Measurements from ENCODE around the gene MBD5.

The MBD5 gene

GRCh38 chr2:148122788-148123187 is 101.9 kb downstream of the MBD5 start:
- no peak for DNase-seq (ENCODE audit: low spot score)

DNA sequence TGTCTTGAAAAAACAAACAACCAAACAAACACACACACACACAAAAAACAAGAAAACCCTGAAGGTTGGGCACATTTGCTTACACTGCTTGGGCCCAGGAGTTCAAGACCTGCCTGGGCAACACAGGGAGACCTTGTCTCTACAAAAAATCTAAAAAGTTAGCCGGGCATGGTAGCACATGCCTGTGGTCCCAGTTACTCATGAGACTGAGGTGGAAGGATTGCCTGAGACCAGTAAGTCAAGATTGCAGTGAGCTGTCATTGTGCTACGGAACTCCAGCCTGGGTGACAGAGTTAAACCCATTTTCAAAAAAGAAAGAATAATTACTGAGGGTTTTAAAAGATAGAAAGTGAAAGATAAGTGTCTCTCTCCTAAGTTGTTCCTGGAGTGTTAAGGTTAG is 103.4 kb downstream of the MBD5 start:
- DNase-seq (ENCODE audit: low spot score), result no peak

GRCh38 chr2:148130581-148130980 is 109.7 kb downstream of the MBD5 start:
- DNase-seq (ENCODE audit: low spot score), result no peak

DNA sequence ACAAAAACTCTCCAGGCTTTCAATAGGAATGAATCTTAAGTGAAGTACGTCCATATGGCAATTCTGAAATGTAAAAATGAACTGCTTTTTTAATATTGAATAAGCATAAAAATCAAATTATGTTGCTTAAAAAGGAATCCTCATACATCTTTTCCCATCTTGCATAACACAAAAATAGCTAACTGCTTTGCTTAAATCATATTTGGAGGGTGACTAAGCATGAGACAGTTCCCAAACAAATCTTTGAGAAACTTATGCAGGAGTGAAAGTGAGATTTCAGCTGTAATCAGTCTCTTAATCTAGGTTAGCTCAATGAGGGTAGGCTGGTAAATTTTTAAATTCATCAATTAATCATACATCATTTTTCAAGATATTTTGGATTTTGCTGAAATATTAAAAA is 111.5 kb downstream of the MBD5 start:
- DNase-seq (ENCODE audit: low spot score), result no peak

DNA sequence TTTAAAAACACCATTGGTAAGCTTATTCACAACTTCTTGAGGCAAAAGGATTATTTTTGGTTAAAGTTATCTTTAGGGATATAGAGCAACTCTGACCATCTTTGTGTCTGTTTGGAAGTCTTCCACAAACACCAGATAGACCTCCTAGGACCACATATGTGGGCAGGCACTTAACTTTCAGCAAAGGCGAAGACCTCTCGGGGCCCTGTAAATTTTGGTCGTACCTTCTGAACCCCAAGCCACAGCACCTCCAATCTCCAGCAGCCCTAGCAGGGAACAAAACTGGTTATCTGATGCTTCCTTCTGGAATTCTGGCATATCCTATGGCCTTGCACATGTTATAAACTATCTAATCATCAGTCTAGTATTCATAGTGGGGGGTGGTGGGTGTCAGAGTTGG is 114.8 kb downstream of the MBD5 start:
- DNase-seq (ENCODE audit: low spot score), result no peak

- DNase-seq (ENCODE audit: low spot score), result no peak
Measured at GRCh38 chr2:148136441-148136840, 115.5 kb downstream of the MBD5 start.

GRCh38 chr2:148161909-148162435 is 141.1 kb downstream of the MBD5 start:
- peak; percentile 38 for DNase-seq (ENCODE audit: low spot score)

GRCh38 chr2:148162871-148163270 is 142.0 kb downstream of the MBD5 start:
- peak; percentile 60 for DNase-seq (ENCODE audit: low spot score)

GRCh38 chr2:148165975-148166374 is 145.1 kb downstream of the MBD5 start:
- no peak for DNase-seq (ENCODE audit: low spot score)

- no peak for DNase-seq (ENCODE audit: low spot score)
Measured at GRCh38 chr2:148167241-148167766, 146.4 kb downstream of the MBD5 start.

DNA sequence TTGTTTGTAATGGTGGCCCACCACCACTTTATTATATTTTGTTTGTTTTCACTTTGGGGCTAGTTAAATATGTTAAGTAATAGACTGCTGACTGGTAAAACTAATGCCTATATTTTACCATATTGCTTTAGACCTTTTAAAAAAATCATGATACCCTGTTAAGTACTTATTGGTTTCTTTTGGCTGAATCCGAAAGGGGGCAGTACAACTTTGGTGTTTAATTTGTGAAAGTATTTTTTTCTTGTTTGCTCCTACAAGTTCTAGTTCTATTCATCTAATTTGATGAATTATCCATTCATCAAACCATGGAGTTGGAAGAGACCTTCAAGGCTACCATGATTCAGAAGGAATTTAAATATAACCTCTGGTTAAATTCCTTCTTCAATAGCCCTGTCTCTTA is 147.0 kb downstream of the MBD5 start:
- no peak for DNase-seq (ENCODE audit: low spot score)

GRCh38 chr2:148172131-148172753 is 151.4 kb downstream of the MBD5 start:
- no peak for DNase-seq (ENCODE audit: low spot score)

DNA sequence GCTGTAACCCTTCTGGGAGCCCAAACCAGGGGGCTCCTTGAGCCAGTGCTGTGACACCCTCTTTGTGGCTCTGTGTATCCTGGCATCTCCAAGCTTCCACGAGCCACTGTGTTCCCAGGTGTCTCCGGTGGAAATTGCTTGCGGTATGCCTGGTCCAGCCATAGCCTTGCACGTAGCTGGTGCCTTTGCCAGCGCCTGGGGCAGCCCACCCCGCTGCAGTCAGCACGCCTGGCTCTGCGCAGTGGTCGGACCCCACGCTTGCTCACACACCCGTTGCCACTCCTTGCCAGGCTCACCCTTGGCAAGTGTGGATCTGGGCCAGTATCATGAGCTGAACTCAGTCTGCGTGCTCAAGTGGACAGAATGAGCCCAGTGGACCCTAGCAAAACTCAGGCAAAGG is 152.3 kb downstream of the MBD5 start:
- no peak for DNase-seq (ENCODE audit: low spot score)

DNA sequence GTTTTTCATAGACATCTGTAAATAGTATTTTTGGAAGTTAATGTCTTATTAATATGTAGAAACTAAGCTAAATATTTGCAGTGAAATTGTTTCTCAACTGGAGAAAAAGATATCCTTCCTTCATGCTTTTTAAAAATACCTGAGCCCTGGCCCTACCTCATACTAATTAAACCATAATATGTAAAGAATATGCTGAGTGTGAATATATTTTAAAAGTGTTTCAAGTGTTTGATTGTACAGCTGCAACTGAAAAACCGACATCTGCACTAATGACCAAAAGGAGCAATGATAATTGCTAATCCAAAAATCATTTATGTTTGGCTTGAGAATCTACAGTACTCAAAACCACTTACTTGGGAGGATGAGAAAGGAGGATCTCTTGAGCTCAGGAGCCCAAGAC is 156.7 kb downstream of the MBD5 start:
- no peak for DNase-seq (ENCODE audit: low spot score)

DNA sequence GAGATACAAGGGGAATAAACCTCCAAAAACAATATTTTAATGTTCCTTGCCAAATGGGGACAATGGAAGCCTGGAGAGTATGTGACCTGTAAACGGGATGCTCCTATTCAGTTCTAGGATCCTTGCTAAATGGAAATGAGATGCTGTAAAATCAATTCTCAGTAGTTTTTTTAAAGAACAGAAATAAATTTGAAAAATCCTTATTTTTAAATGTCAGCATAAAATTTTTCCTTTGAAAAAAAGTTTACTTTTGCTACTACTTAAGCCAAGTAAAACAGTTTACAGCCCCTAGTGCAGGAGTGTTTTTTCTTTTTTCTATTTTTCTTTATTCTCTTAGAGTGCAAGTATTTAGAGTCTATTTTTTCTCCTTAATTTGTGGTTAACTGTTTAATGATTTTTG is 158.8 kb downstream of the MBD5 start:
- DNase-seq (ENCODE audit: low spot score), result no peak

DNA sequence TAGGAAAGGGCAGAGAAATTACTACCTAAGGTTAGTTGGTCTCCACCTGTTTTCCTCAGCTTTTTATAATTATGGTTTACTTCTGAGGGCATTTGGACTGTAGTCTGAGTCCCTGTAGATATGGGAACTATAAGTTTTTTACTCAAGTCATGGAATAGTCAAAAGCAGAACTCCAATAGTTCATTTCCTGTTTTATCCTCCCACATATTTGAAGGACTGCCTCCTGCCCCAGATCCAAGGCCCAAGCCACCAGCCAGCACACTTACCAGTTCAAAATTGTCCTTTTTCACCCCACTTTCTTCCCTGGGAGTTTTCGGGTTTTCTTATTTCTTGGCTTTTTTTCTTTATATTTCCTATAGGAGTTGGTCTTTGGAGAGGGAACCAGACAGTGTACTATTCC is 164.1 kb downstream of the MBD5 start:
- DNase-seq (ENCODE audit: low spot score), result no peak

GRCh38 chr2:148194882-148195281 is 174.0 kb downstream of the MBD5 start:
- no peak for DNase-seq (ENCODE audit: low spot score)

DNA sequence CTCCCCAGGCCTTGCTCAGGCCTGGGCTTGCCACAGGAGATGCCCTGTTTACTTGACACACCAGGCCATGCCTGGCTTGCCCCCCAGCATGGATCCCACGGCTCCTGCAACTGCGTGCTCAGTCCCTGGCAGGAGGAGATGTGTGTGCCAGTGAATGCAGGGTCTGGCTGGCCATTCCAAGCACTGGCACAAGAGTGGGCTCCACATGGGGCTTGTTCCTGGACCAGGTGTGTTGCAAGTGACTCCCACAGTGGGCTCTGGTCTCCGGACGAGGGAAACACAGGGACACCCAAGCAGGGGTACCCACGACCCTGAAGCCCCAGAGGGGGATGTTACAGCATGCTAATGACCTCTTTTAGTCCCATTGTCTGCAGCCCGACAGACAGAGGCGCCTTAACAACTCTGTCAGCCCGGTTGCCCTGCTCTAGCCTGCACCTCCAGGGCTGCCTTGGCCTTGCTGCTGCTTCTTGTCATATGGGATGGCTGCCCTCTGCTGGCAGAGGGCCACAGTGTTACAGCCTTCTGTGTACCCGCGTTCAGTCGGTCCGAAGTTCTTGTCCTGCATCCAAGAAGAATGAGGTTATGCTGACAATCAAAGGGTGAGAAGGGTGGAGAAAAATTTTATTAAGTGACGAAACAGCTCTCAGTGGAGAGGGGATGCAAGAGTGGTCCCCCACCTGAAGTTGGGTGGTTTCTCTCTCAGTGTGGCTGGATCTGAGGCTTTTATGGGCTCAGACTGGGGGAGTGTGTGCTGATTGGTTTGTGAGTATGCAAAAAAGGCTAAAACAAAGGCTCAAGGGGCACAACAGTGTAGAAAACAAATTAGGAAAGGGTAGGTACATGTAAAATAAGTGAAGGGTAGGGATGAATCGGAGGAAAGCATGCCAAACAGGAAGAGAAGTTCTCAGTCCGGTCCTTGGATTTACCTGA is 180.4 kb downstream of the MBD5 start:
- DNase-seq (ENCODE audit: low spot score), result peak; percentile 69

DNA sequence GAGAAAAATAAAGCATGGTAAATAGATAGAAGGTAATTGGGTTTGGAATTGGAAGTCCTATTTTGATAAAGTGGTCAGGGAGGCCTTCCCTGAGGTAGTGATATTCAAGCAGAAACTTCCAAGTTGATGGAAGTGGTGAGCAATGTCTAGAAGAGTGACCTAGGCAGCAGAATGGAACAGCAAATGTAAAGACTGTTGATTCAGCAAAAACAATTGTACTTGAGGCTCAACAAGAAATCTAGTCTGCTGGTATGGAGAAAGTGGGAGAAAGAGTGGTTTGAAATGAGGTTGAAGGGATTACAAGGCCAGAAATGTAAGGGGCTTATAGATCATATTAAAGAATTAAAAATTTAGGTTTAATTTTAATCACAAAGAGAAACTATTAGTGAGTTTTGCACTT is 181.3 kb downstream of the MBD5 start:
- no peak for DNase-seq (ENCODE audit: low spot score)

- no peak for DNase-seq (ENCODE audit: low spot score)
Measured at GRCh38 chr2:148207111-148207510, 186.2 kb downstream of the MBD5 start.

- peak; percentile 75 for DNase-seq (ENCODE audit: low spot score)
Measured at GRCh38 chr2:148209603-148210002, 188.7 kb downstream of the MBD5 start.

- no peak for DNase-seq (ENCODE audit: low spot score)
Measured at GRCh38 chr2:148218326-148219075, 197.6 kb downstream of the MBD5 start.
